Pancreas (tissue), 10 donors: ENCODE results near the gene S100A9. TPM values are rescaled to one million over a fixed set of nuclear protein-coding genes. Genes with fewer than 3 reads are reported as not detected.

Source experiments
- ATAC-seq, 4 donors: fragments of 200-7000 bp; cut with Tn5 transposase; one replicate each; pipeline versions ENCODE4 v1.8.0 to v1.9.1; 2020; ENCODE audit warnings: mild to moderate bottlenecking in 4 of 4, moderate library complexity in 4 of 4
- DNase-seq, 6 donors: peaks; one replicate each; pipeline ENCODE4 v3.0.0-alpha.2; 2020
- FAIRE-seq: peaks from 2 replicates; lab custom pipeline; 2012; peaks lifted over from hg19 to GRCh38; lab: Jason Lieb, UNC
- H3K27ac ChIP-seq, 4 donors: fragments of 200-600 bp; sonication (generic); 1 replicate in 3 of 4; 2 replicates in 1 of 4; pipeline versions ENCODE4 v1.5.0 to v1.8.0; 2020
- H3K27me3 ChIP-seq, 4 donors: fragments of 200-600 bp; one replicate each; pipeline ENCODE4 v1.8.0; 2021
- H3K36me3 ChIP-seq, 3 donors: fragments of 200-600 bp; sonication (generic) in 1 of 3; one replicate each; pipeline versions ENCODE4 v1.5.0 to v1.8.0; 2020 to 2021
- H3K4me1 ChIP-seq, 3 donors: fragments of 200-600 bp; one replicate each; pipeline ENCODE4 v1.8.0; 2021
- H3K4me3 ChIP-seq, 4 donors: fragments of 200-600 bp; sonication (generic) in 2 of 4; one replicate each; pipeline versions ENCODE4 v1.5.0 to v1.8.0; 2020 to 2021
- H3K9me3 ChIP-seq, 4 donors: fragments of 200-600 bp; one replicate each; pipeline ENCODE4 v1.8.0; 2021
- CTCF ChIP-seq, 4 donors: fragments of 200-600 bp; sonication (generic) in 3 of 4; IDR thresholded peaks; one replicate each; pipeline versions ENCODE4 v1.5.0 to v1.8.0; 2021; ENCODE audit warnings: antibody characterized with exemption in 4 of 4
- WGBS, 2 donors: extraction: QIAGEN DNeasy Blood & Tissue Kit; methylation state at CpG; one replicate each; pipeline ENCODE4 v1.1.7; 2013; 5-methylcytosine and 5-hydroxymethylcytosine counted together
- intact Hi-C, 3 donors: fragments of 100-400 bp; cut with DNase I; formaldehyde crosslinking; loops; one replicate each; pipeline versions ENCODE4 v1.11.1 to v1.14.2; 2022
- polyA plus RNA-seq, 2 donors: library from polyadenylated mRNA; stranded (reverse); fragments of 200-250 nt; gene quantifications; one replicate each; pipeline ENCODE4 v1.2.3, GENCODE V29; 2013
- total RNA-seq, 6 donors: library from RNA; stranded (reverse); fragmentation: NEBNext Ultra II Directional in 4 of 6; extraction: Animal tissue kit (Norgen Biotek cat#: 25700) in 4 of 6; gene quantifications; one replicate each; pipeline versions ENCODE4 v1.2.1 to v1.2.4, GENCODE V29; 2021 to 2023
- donor health status: healthy with polysubstance abuse.
- donor health status: DM: no; HTN: no; CAD: no; lungs with moderate emphysema.
- donor health status: DM: no; HTN: no; CAD: no.
- donor health status: control.
- donor health status: control.
- donor health status: Bipolar disorder and iron deficiency.
- donor health status: DM: yes; HTN: yes; CAD: no.
- donor health status: DM: no; HTN: no; CAD: no.
- donor health status: DM: no; HTN: no; CAD: no.
- donor health status: DM: yes; HTN: yes; CAD: no.

Gene S100A9
- total and polyA plus RNA-seq, 8 donors = 3.9 to 79.6 (median 36.8) TPM

GRCh38 chr1:153397924-153398651 is 40.4 kb downstream of the S100A9 start:
- FAIRE-seq = no peak

GRCh38 chr1:153399401-153400055 is 41.9 kb downstream of the S100A9 start:
- Histone ChIP-seq H3K4me3 (no peak overlapping the region), H3K4me1 (no peaks in the 10 kb centered on the region), H3K9me3 (no peaks in the 10 kb centered on the region), H3K27me3 (no peaks in the 10 kb centered on the region), H3K36me3 (no peaks in the 10 kb centered on the region), H3K27ac (no peak overlapping the region)
- DNase-seq = no peak
- WGBS, 2 donors = 69 to 79% methylated on average over 7 of the region's 7 CpGs
- TF ChIP-seq CTCF (IDR thresholded peaks at IDR 0.05) = no peak
- intact Hi-C loops = no loop called here
- no peak for ATAC-seq
- no peak for FAIRE-seq

More at GRCh38 chr1:153397924-153398651, 40.4 kb downstream of the S100A9 start:
- Histone ChIP-seq H3K4me1 (no peaks in the 10 kb centered on the region), H3K9me3 (no peaks in the 10 kb centered on the region), H3K36me3 (no peaks in the 10 kb centered on the region), H3K4me3 (no peak overlapping the region), H3K27ac (no peak overlapping the region), H3K27me3 (no peaks in the 10 kb centered on the region)
- no peak for DNase-seq
- WGBS, 2 donors = 58 to 70% methylated on average over 6 of the region's 6 CpGs
- TF ChIP-seq CTCF (IDR thresholded peaks at IDR 0.05) = no peak
- intact Hi-C loops = no loop called here
- ATAC-seq = no peak

GRCh38 chr1:153400244-153400643 is 42.6 kb downstream of the S100A9 start:
- Histone ChIP-seq H3K4me3 (no peak overlapping the region), H3K27me3 (no peaks in the 10 kb centered on the region), H3K4me1 (no peaks in the 10 kb centered on the region), H3K27ac (no peak overlapping the region), H3K9me3 (no peaks in the 10 kb centered on the region), H3K36me3 (no peaks in the 10 kb centered on the region)
- TF ChIP-seq CTCF (IDR thresholded peaks at IDR 0.05) = no peak
- FAIRE-seq (no peak), ATAC-seq (no peak), DNase-seq (no peak)
- intact Hi-C loops = no loop called here
- 45 to 55% methylated on average over 5 of the region's 5 CpGs for WGBS, 2 donors

GRCh38 chr1:153401461-153401860 is 43.8 kb downstream of the S100A9 start:
- no peaks in the 10 kb centered on the region for H3K27me3 ChIP-seq
- WGBS, 2 donors = 67 to 77% methylated on average over 9 of the region's 9 CpGs
- no peak for FAIRE-seq

More at GRCh38 chr1:153401461-153401860, 43.8 kb downstream of the S100A9 start:
- no peaks in the 10 kb centered on the region for H3K4me1 ChIP-seq
- intact Hi-C loops = no loop called here
- H3K4me3 ChIP-seq = no peak overlapping the region
- ATAC-seq (no peak), DNase-seq (no peak)
- TF ChIP-seq CTCF (IDR thresholded peaks at IDR 0.05) = no peak
- no peaks in the 10 kb centered on the region for H3K9me3 ChIP-seq
- no peaks in the 10 kb centered on the region for H3K36me3 ChIP-seq
- H3K27ac ChIP-seq = no peak overlapping the region
